Left colon (tissue), 2 donors: ENCODE data around the gene INS. TPM values are rescaled to one million over a fixed set of nuclear protein-coding genes. Genes with fewer than 3 reads are reported as not detected.
"Not testable (repeated sequence)": the region's sequence is repeated elsewhere in the genome, so short reads cannot be mapped to it uniquely, and the experiment has no call there.

Experiments used
- ATAC-seq: fragments of 200-7000 bp; cut with Tn5 transposase; one replicate; pipeline ENCODE4 v1.9.1; 2020; ENCODE audit warnings: mild to moderate bottlenecking, moderate library complexity
- DNase-seq, 2 donors: peaks; one replicate each; pipeline ENCODE4 v3.0.0-alpha.2; 2020
- intact Hi-C, 2 donors: fragments of 100-400 bp; cut with DNase I in 1 of 2; cut with micrococcal nuclease in 1 of 2; formaldehyde crosslinking; loops; one replicate each; pipeline versions ENCODE4 v1.11.2 to v1.14.0; 2022; cut with DNase I, micrococcal nuclease
- total RNA-seq, 2 donors: library from RNA; stranded (reverse); fragmentation: NEBNext Ultra II Directional; extraction: Animal tissue kit (Norgen Biotek cat#: 25700); gene quantifications; one replicate each; pipeline ENCODE4 v1.2.1, GENCODE V29; 2021
- donor health status: DM: no; HTN: no; CAD: no.
- donor health status: DM: yes; HTN: yes; CAD: no.

The INS gene
- total RNA-seq, 2 donors from 2014 or later, result 1.3 TPM; not detected in 1

- intact Hi-C loops, result no loop called here
- no peak for ATAC-seq
- no peak for DNase-seq
These were observed 30.1 kb downstream of the INS start for GRCh38 chr11:2130881-2131352.

DNA sequence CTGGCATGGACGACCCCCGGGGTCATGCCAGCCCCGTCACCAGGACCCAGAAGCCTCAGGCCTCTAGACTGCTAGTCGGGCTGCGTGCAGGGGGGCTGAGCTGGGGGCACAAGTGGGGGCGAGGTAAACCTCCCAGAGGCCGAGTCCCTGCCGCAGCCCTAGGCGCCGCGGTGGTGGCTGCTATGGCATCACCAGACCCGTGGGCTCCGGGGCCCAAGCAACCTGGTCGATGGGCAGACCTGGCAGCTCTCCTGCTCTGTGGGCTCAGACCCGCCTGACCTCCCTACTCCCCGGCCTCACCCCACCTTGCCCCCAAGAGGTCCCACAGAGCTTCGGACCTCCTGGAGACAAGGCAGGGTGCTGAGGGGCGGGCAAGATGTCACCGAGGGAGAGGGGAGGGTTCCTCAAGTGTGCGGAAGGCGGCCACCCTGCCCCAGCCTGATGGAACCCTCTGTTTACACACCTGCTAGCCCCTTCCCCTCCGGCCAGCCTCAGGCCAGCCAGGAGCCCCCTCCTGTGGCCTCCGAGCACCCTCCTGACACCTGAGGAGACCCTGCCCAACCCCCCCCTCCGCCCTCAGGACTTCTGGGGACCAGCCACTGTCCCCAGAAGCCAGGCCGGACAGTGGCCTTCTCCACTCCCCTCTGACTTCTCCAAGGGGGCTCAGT, 31.2 kb downstream of the INS start:
- intact Hi-C loops, result no loop called here
- DNase-seq, result no peak
- ATAC-seq, result no peak

DNA sequence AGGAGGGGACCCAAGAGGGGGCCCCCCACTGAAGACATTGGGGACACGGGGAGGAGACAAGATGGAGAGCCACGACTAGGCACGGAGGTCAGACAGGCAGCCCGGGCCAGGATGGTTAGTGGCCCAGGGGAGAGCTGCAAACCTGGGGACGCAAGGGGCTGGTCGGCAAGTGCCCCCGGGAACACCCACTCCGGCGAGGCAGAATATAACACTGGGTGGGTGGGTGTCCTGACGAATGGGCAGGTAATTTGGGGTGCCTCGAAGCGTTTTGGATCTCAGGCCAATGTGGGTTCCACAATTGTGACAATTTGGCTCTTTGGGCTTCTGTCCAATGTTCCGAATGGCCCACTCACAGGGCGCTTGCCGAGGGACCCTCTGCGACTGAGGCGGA, 31.7 kb downstream of the INS start:
- intact Hi-C loops, result no loop called here
- no peak for DNase-seq
- no peak for ATAC-seq

DNA sequence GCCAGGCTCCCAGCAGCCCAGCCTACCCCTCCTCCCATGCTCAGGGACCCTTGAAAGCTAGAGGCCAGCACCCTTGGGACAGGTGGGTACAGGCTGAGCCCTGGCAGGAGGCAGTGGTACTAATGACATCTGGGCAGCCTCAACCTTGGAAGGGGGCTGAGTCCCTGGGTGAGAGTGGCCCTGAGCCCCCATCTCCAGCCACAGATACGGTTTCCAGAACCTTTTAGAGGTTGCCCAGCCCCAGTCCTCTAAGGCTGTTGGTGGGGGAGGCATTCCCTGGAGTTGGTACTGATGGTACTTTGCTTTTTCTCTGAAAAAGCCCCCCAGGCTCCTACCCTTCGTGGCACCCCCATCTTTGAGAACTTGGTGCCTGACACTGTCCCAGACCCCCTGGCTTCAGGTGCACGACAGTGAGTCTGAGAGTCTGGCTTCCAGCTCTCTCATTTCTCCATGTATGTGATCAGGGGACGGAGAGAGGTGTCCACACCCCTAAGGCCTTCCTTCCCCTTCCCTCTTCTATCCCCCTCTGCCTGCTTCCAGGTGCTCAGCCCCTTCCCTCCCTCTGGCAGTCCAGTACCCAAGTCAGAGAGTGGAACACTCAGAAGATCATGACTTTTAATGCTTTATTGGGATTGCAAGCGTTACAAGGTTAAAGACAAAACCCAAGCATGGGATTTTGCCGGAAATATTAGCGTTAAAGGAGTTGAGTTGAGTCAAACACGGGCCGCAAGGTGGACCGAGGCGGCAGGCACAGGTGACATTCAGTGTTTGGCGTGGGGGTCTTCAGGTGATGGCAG, 32.3 kb downstream of the INS start:
- intact Hi-C loops, result no loop called here
- ATAC-seq (no peak), DNase-seq (no peak)

GRCh38 chr11:2128130-2128510, 32.9 kb downstream of the INS start:
- ATAC-seq (no peak), DNase-seq (no peak)
- intact Hi-C loops, result no loop called here

GRCh38 chr11:2127482-2128129, 33.4 kb downstream of the INS start:
- no peak for DNase-seq
- ATAC-seq, result no peak
- intact Hi-C loops, result no loop called here

- intact Hi-C loops, result no loop called here
- no peak for DNase-seq
These were observed 34.4 kb downstream of the INS start for GRCh38 chr11:2126520-2127085.

DNA sequence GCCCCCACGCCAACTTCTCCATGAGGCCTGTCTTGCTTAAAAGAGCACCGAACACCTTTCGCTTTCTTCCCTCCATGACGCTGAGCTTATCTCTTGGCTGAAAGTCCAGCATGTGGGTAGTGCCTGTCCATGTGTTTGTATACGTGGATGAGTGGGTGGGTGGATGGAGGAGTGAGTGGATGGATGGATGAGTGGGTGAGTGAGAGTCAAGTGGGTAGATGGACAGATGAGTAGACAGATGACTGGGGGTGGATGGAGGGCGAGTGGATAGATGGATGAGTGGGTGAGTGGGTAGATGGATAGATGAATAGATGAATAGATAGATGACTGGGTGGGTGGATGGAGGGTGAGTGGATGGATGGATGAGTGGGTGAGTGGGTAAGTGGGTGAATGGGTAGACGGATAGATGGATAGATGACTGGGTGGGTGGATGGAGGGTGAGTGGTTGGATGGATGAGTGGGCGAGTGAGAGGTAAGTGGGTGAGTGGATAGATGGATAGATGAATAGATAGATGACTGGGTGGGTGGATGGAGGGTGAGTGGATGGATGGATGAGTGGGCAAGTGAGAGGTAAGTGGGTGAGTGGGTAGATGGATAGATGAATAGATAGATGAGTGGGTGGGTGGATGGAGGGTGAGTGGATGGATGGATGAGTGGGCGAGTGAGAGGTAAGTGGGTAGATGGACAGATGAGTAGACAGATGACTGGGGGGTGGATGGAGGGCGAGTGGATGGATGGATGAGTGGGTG, 36.1 kb downstream of the INS start:
- DNase-seq, intact Hi-C loops, ATAC-seq: not testable (repeated sequence)

More at GRCh38 chr11:2126520-2127085, 34.4 kb downstream of the INS start:
- no peak for ATAC-seq

DNA sequence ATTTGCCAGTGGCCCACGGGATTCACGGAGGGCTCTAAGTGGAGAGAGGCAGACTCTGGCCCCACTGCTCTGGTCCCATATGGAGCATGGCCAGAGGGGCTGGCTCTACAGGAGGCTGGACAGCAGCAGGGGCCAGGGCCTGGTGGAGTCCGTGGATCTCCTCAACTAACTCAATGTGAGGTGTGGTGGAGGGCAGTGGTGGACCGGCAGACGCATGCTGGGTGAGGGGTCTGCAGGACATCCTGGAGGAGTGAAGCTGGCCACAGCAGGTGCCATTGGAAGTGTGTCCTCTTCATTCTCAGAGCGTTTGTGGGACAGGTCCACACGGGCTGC, 37.4 kb downstream of the INS start:
- DNase-seq, result no peak
- no peak for ATAC-seq
- intact Hi-C loops, result no loop called here

GRCh38 chr11:2122907-2123627, 37.9 kb downstream of the INS start:
- ATAC-seq, result no peak
- no peak for DNase-seq
- intact Hi-C loops, result no loop called here

DNA sequence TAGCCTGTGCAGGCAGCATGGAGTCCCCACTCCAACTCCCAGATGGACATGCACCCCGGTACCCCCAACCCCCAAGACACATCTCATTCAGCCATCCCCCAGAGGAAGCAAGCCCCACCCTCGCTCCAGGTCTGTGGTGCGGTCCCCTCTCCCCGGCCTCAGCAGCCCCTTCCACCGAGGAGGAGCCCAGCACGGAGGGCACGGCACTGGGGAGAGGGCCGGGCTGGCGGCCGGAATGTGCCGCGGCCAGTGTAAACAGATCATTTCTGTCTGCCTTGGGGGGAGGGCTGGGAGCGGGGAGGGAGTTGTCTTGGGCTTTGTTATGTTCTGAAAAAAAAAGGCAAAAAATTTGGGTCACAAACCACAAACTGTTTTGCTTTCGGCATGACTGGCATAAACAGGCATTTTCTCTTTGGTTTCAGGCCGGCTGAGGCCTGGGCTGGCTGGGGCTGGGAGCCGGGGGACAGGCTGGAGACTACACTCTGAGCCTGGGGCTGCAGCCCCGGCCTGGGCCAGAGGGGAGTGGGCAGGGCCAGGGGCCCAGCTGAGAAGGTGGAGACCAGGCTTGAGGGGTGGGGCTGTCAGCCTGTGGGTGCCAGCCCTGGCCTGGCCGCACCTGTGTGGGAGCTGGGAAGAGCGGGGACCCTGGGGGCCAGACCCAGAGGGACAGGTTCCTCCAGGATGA, 38.6 kb downstream of the INS start:
- intact Hi-C loops, result no loop called here
- DNase-seq, result no peak
- no peak for ATAC-seq

- no peak for ATAC-seq
- no peak for DNase-seq
- intact Hi-C loops, result no loop called here
These were observed 39.5 kb downstream of the INS start for GRCh38 chr11:2121227-2122130.

- no peak for DNase-seq
- intact Hi-C loops, result no loop called here
- no peak for ATAC-seq
These were observed 40.5 kb downstream of the INS start for GRCh38 chr11:2120359-2121100.

- intact Hi-C loops, result no loop called here
- DNase-seq (no peak), ATAC-seq (no peak)
These were observed 42.3 kb downstream of the INS start for GRCh38 chr11:2118677-2119076.

DNA sequence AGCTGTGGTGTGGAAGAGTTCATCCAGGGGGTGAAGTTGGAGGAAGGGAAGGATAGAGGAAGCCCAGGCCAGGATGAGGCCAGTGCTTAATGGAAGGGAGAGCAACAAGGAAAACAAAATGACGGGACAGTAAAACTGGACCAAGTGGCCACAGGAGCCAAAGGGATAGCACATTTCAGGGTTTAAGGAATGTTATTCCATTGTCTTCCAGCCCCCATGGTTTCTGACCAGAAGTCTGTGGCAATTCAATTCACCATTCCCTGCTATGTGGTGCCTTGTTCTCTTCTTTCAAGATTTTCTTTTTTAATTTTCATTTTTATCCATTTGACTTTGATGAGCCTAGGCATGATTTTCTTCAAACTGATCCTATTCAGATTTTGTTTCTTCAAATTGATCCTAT, 44.3 kb downstream of the INS start:
- ATAC-seq (no peak), DNase-seq (no peak)
- intact Hi-C loops, result no loop called here

- ATAC-seq (no peak), DNase-seq (no peak)
- intact Hi-C loops, result no loop called here
These were observed 45.7 kb downstream of the INS start for GRCh38 chr11:2115308-2115707.
